Activated CD8-positive, alpha-beta memory T cell treated with anti-CD3 and anti-CD28 coated beads, Interleukin-2, amount 50 U/mL, for 48 hours (primary cell): ENCODE results near the gene GPX1.
A peak's percentile ranks its signal among the peaks of the same experiment; 100 is the strongest.
"Not testable (repeated sequence)": the region's sequence is repeated elsewhere in the genome, so short reads cannot be mapped to it uniquely, and the experiment has no call there.

Experiments
- DNase-seq: peaks from one replicate; pipeline ENCODE4 v3.0.0-alpha.2; 2020

Gene GPX1

GRCh38 chr3:49357443-49358216 is 523 bp downstream of the GPX1 start:
- DNase-seq = peak; percentile 81

DNA sequence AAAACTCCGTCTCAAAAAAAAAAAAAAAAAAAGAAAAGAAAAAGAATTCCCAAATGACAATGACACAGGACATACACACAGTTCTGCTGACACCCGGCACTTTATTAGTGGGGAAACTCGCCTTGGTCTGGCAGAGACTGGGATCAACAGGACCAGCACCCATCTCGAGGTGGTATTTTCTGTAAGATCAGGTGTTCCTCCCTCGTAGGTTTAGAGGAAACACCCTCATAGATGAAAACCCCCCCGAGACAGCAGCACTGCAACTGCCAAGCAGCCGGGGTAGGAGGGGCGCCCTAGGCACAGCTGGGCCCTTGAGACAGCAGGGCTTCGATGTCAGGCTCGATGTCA is 1.1 kb downstream of the GPX1 start:
- not testable (repeated sequence) for DNase-seq

GRCh38 chr3:49352890-49353421 is 5.2 kb downstream of the GPX1 start:
- no peak for DNase-seq

- DNase-seq = no peak
Observed at GRCh38 chr3:49352281-49352680, 5.9 kb downstream of the GPX1 start.

DNA sequence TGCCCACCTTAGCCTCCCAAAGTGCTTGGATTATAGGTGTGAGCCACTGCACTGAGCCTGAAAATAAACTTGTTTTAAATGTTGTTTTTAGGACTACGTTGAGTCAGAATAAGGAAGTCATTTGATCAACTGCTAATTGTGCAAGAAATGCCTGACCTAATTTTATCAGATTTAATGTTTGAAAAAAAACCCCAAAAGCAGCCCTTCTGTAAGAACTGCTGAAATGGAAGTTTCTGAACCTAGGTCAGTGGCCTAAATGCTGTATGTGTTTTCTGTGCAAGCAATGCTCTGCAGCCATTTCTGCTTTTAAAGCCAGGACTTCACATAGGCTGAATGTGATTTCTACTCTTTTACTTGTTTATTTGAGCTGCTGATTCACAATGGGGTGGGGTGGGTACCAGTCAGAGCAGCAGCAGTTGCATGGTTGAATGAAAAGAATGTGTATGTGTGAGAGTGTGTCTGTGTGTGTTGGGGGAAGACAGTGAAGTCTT is 6.6 kb downstream of the GPX1 start:
- no peak for DNase-seq

- DNase-seq = no peak
Observed at GRCh38 chr3:49349348-49350114, 8.6 kb downstream of the GPX1 start.

DNA sequence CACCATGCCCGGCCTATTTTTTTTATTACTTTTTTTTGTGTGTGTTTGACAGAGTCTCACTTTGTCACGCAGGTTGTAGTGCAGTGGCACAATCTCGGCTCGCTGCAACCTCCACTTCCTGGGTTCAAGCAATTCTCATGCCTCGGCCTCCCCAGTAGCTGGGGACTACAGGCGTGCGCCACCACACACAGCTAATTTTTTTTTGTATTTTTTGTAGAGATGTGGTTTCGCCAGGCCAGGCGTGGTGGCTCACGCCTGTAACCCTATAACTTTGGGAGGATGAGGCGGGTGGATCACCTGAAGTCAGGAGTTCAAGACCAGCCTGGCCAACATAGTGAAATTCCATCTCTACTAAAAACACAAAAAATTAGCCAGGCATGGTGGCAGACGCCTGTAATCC is 9.8 kb downstream of the GPX1 start:
- not testable (repeated sequence) for DNase-seq

GRCh38 chr3:49346797-49347251 is 11.3 kb downstream of the GPX1 start:
- DNase-seq = no peak

GRCh38 chr3:49343163-49343562 is 15.0 kb downstream of the GPX1 start:
- DNase-seq = no peak

DNA sequence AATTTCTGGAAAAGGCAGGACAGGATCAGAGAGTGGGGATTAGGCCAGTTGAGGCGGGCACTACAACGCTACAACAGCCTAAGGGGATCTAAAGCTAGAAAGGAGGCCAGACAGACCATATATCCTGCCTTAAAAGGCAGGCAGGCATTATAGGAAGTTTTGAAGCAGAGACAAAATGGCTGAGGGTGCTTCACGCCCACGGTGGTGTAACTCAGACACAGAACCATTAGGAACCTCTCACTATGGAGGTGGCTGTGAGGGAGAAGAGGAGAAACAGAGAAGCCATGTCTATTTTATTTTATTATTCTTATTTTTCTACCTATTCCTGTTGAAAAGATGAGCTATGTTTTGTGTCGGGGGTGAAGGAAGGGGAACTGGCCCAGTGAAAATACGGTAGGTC is 16.2 kb downstream of the GPX1 start:
- no peak for DNase-seq

- peak; percentile 96 for DNase-seq
Observed at GRCh38 chr3:49339941-49340800, 18.0 kb downstream of the GPX1 start, which contains the start of gene USP4. Gene USP4, minus strand, starts transcription at chr3:49340053. Its CDS starts 29 bp downstream, at chr3:49340024.

DNA sequence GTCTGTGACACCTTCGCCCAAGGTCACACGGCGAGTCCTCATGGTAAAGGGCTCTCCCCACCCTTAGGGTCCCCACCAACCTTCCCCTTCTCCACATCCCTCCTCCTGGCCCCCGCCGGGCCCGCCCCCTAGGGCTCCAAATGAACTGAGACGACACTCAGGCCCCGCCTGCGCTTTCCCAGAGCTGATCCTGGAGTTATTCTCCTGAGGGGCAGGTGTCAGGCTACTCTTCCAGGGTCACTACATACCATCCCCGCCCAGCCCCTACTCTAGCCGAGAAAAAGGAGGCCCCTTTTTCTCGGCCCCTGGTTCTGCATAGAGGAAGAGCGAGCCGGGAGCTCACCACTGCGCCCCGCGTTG is 18.6 kb downstream of the GPX1 start:
- no peak for DNase-seq

DNA sequence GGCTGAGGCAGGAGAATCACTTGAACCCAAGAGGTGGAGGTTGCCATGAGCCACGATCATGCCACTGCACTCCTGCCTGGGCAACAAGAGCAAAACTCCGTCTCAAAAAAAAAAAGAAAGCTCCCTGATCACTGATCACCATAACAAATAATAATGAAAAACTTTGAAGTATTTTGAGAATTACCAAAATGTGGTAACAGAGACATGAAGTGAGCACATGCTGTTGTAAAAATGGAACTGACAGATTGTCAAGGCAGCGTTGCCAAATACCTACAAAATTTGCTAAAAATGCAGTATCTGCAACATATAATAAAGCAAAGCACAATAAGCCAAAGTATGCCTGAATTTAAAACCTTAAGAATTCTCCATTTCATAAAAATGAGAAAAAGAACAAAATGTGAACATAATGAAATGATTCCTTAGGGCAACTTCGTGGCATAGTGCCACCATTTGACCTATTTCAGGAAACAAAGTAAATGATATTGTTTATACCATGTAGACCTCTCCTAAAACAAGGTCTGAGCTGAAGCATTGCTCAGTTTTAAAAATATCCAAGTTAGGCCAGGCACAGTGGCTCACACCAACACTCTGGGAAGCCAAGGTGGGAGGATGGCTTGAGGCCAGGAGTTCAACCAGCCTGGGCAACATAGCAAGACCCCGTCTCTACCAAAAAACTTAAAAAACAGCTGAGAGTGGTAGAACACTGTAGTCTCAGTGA is 24.1 kb downstream of the GPX1 start:
- no peak for DNase-seq

GRCh38 chr3:49333091-49333490 is 25.1 kb downstream of the GPX1 start:
- no peak for DNase-seq

- DNase-seq = no peak
Observed at GRCh38 chr3:49329186-49329585, 29.0 kb downstream of the GPX1 start.

DNA sequence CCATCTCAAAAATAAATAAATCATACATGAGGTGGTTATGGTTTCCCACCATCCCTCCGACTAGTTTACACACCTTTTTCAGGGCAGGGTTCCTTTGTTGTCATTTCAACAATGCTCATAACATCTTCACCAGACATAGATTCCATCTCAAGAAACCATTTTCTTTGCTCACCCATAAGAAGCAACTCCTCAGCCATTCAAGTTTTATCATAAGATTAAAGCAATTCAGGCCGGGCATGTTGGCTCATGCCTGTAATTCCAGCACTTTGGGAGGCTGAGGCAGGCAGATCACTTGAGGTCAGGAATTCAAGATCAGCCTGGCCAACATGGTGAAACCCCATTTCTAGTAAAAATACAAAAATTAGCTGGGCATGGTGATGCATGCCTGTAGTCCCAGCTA is 29.8 kb downstream of the GPX1 start:
- not testable (repeated sequence) for DNase-seq

- no peak for DNase-seq
Observed at GRCh38 chr3:49327485-49327884, 30.7 kb downstream of the GPX1 start.

DNA sequence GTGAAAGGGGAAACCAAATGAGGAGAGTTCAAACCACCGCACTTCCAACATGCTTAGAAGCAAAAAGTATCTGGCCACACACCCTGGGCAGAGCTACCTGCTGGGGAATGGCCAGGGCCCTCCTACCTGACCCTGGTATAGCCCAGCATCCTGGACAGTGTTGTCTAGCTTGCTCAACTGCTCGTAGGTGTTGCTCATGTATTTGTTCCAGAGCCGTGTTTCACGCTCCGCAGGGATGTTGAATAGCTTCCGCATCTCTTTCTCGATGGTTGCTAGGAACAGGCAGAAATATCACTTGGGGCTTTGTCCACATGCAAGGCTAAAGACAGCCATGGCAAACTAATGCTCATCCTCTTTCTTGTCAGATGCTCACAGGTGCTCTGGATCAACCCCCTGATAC is 33.4 kb downstream of the GPX1 start:
- no peak for DNase-seq

DNA sequence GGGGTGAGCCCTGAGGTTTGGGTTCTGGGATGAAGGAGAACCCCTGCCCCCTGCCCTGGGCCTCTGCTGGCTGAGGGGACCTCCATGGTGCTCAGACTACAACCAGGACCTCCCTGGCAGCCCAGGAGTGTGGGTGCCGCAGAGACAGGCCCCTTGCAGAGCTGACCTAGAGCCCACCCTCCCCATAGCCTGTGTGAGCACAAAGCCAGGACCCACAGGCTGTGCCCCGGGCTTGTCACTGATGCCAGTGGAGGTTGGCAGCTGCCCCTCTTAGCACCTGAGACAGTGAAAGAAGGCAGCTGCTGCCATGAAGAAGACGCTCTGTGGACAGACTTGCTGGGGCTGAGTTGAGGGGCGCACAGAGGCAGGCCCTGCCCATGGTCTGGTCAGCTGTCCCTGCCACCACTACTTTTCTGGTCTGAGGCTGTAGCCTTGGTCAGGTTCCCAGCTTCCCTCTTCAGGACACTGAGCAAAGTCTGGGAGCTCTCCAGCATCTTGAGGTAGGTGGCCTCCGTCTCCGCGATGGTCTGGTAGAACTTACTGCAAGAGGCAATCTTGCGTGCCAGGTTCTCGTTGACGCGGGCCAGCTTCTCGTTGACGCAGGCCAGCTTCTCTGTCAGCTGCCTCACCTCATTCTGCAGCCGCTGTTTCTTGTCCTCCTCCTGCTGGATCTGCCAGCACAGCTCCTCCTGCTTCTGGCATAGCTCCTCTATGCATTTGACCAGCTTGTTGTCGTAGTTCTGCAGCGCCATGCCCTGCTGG is 41.3 kb downstream of the GPX1 start:
- no peak for DNase-seq

DNA sequence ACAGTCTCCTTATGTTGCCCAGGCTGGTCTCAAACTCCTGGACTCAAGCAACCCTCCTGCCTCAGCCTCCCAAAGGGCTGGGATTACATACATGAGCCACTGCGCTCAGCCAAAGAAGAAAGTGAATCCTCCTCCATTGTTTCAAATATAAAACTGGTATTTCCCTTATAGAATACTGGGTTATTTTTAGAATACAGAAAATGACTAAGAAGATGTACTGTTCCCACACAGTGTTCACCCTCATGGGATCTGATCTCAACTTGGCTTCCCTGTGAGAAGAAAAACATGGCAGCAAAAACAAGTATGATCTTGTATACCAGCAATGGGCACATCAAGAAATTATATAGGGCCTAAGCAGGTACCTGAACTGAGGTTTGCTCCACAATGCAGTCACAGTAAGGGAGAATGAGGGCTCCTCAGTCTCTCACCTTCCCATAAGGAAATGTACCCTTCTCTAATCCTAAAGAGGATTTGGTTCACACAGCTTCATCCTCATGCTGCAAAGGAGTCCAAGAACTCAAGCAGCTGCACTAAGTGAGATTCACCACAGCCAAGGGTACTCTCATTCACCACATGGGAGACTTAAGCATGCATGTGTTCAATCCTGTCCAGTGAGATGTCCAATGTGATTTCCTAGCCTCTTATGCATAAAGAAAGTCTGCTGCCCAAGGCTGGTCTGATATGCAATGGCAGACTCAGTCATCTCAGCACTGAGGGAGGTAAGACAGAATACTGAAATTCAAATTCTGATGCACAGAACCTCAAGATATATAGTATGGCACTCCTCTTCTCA is 44.1 kb downstream of the GPX1 start:
- DNase-seq = no peak

- no peak for DNase-seq
Observed at GRCh38 chr3:49311283-49311682, 46.9 kb downstream of the GPX1 start.
